SK-N-SH (cell line): Measurements from ENCODE around the gene CHIC2. TPM values are rescaled to one million over a fixed set of nuclear protein-coding genes. Genes with fewer than 3 reads are reported as not detected.

ENCODE experiments used
- CTCF ChIA-PET: fragments of 300-600, 350-600 bp; formaldehyde crosslinking; extraction: SDS; loops from one replicate; lab custom pipeline; 2021; lab: Yijun Ruan, JAX
- POLR2A ChIA-PET: fragments of 350-600 bp; sonication (Branson Sonifier 250); formaldehyde crosslinking; extraction: SDS; loops from one replicate; lab custom pipeline; 2020; ENCODE audit warnings: antibody characterized with exemption, inconsistent platforms; lab: Yijun Ruan, JAX
- DNase-seq: peaks from one replicate; pipeline ENCODE4 v3.0.0; 2012
- H2AFZ ChIP-seq: fragments of 200-600 bp; sonication (generic); 2 replicates; pipeline ENCODE4 v1.8.1; 2016; ENCODE audit warnings: antibody characterized with exemption, mild to moderate bottlenecking, low read depth
- H3F3A ChIP-seq: fragments of 200-600 bp; sonication (generic); replicated peaks from 2 replicates; pipeline ENCODE3; 2016; ENCODE audit warnings: antibody characterized with exemption, mild to moderate bottlenecking; ENCODE audit not compliant: insufficient read depth
- H3K27ac ChIP-seq, 2 experiments: fragments of 200-500 bp in 1 of 2; fragments of 200-600 bp in 1 of 2; sonication (Bioruptor generic) in 1 of 2; sonication (generic), shearing (Covaris generic) in 1 of 2; 2 replicates each; pipeline versions ENCODE4 v1.5.1 to v1.6.1; 2014 to 2016; ENCODE audit warnings: low read depth in 2 of 2, inconsistent platforms in 1 of 2, low read length in 1 of 2, mild to moderate bottlenecking in 1 of 2, mixed read lengths in 1 of 2
- H3K27me3 ChIP-seq: fragments of 200-600 bp; sonication (generic), shearing (Covaris generic); 2 replicates; pipeline ENCODE4 v1.6.1; 2016; ENCODE audit warnings: mixed run types; ENCODE audit not compliant: insufficient read depth
- H3K36me3 ChIP-seq, 2 experiments: fragments of 200-500 bp in 1 of 2; fragments of 200-600 bp in 1 of 2; sonication (Bioruptor generic) in 1 of 2; sonication (generic) in 1 of 2; replicated peaks in 1 of 2; 2 replicates each; pipeline versions ENCODE3 to v1.5.1; 2014 to 2016; ENCODE audit warnings: low read length in 1 of 2, mild to moderate bottlenecking in 1 of 2; ENCODE audit not compliant: insufficient read depth in 2 of 2, control insufficient read depth in 1 of 2
- H3K4me1 ChIP-seq, 2 experiments: fragments of 200-500 bp in 1 of 2; fragments of 200-600 bp in 1 of 2; sonication (Bioruptor generic) in 1 of 2; sonication (generic), shearing (Covaris generic) in 1 of 2; 2 replicates each; pipeline versions ENCODE4 v1.5.1 to v1.6.1; 2014 to 2016; ENCODE audit warnings: low read depth in 1 of 2, low read length in 1 of 2, mixed run types in 1 of 2; ENCODE audit not compliant: insufficient read depth in 2 of 2, control insufficient read depth in 1 of 2
- H3K4me2 ChIP-seq: fragments of 200-600 bp; sonication (generic), shearing (Covaris generic); 2 replicates; pipeline ENCODE4 v1.6.1; 2017; ENCODE audit warnings: mixed run types
- H3K4me3 ChIP-seq, 2 experiments: fragments of 200-500 bp in 1 of 2; fragments of 200-600 bp in 1 of 2; sonication (Bioruptor generic) in 1 of 2; sonication (generic), shearing (Covaris generic) in 1 of 2; 2 replicates each; pipeline versions ENCODE4 v1.5.1 to v1.8.1; 2014 to 2016; ENCODE audit warnings: low read depth in 2 of 2, inconsistent platforms in 1 of 2, low read length in 1 of 2, mild to moderate bottlenecking in 1 of 2, mixed read lengths in 1 of 2, moderate library complexity in 1 of 2
- H3K79me2 ChIP-seq: fragments of 200-600 bp; sonication (generic); 2 replicates; pipeline ENCODE4 v1.8.1; 2017; ENCODE audit warnings: mild to moderate bottlenecking; ENCODE audit not compliant: insufficient read depth
- H3K9ac ChIP-seq: fragments of 200-600 bp; sonication (generic); 2 replicates; pipeline ENCODE4 v1.6.1; 2017; ENCODE audit warnings: mixed run types
- H3K9me2 ChIP-seq: fragments of 200-600 bp; sonication (generic); 2 replicates; pipeline ENCODE4 v1.6.1; 2017; ENCODE audit warnings: mixed run types
- H3K9me3 ChIP-seq: fragments of 200-600 bp; sonication (generic); 2 replicates; pipeline ENCODE4 v1.6.1; 2017; ENCODE audit warnings: mixed run types, mild to moderate bottlenecking, moderate library complexity
- H4K20me1 ChIP-seq: fragments of 200-600 bp; sonication (generic); 2 replicates; pipeline ENCODE4 v1.6.1; 2017; ENCODE audit warnings: mild to moderate bottlenecking, mixed run types; ENCODE audit not compliant: insufficient read depth
- FOXJ3 ChIP-seq: sonication (generic); formaldehyde crosslinking; IDR thresholded peaks from 2 replicates; pipeline ENCODE4 v1.5.1; 2020; ENCODE audit warnings: mild to moderate bottlenecking, missing genetic modification reagents
- GABPA ChIP-seq: IDR thresholded peaks from 2 replicates; pipeline ENCODE4 v1.4.0; 2012; ENCODE audit warnings: low read depth, mild to moderate bottlenecking
- MXI1 ChIP-seq: IDR thresholded peaks from 2 replicates; pipeline ENCODE4 v1.6.1; 2012; ENCODE audit warnings: mild to moderate bottlenecking, low read depth, low read length, improper control_type of control experiment
- NFIC ChIP-seq: IDR thresholded peaks from 2 replicates; pipeline ENCODE4 v1.4.0; 2012; ENCODE audit warnings: borderline replicate concordance
- NRF1 ChIP-seq: IDR thresholded peaks from 2 replicates; pipeline ENCODE4 v1.6.1; 2012; ENCODE audit warnings: low read depth, mild to moderate bottlenecking, low read length
- SMC3 ChIP-seq: IDR thresholded peaks from 2 replicates; pipeline ENCODE4 v1.6.1; 2012; ENCODE audit warnings: low read depth, low read length, improper control_type of control experiment
- TEAD4 ChIP-seq: IDR thresholded peaks from 2 replicates; pipeline ENCODE4 v1.4.0; 2012; ENCODE audit warnings: mild to moderate bottlenecking, borderline replicate concordance; ENCODE audit not compliant: insufficient read depth
- WGBS: methylation state at CpG from one replicate; pipeline ENCODE4 v1.1.6; 2017; ENCODE audit warnings: low lambda C conversion rate; 5-methylcytosine and 5-hydroxymethylcytosine counted together
- polyA plus RNA-seq, 3 experiments: library from polyadenylated mRNA; depleted of rRNA; stranded (reverse); fragments of >200 nt; gene quantifications; 2 replicates each; pipeline ENCODE4 v1.2.3, GENCODE V29; 2012
- TF ChIP-seq, protein P1 (sequence below): fragments of 150-350 bp; IDR thresholded peaks from 2 replicates; pipeline ENCODE4 v1.6.1; 2017; ENCODE audit warnings: antibody characterized with exemption, low read length, low read depth, borderline replicate concordance
- TF ChIP-seq, protein P2 (sequence below): fragments of 150-350 bp; IDR thresholded peaks from 2 replicates; pipeline ENCODE4 v1.6.1; 2016; ENCODE audit warnings: mild to moderate bottlenecking, low read depth, low read length
- TF ChIP-seq, protein P3 (sequence below): IDR thresholded peaks from 2 replicates; pipeline ENCODE4; 2012
- TF ChIP-seq, protein P4 (sequence below): fragments of 200-600 bp; sonication (generic); IDR thresholded peaks from 2 replicates; pipeline ENCODE4 v1.6.1; 2017; ENCODE audit warnings: antibody characterized with exemption, mild to moderate bottlenecking, moderate library complexity
- TF ChIP-seq, protein P5 (sequence below): IDR thresholded peaks from 2 replicates; pipeline ENCODE4 v1.6.1; 2012; ENCODE audit warnings: mild to moderate bottlenecking, low read depth, low read length, moderate library complexity
- TF ChIP-seq, protein P6 (sequence below): IDR thresholded peaks from 2 replicates; pipeline ENCODE4 v1.4.0; 2012; ENCODE audit warnings: low read depth, borderline replicate concordance

The CHIC2 gene
- polyA plus RNA-seq, 1 of the 3 experiments (the other 2 are of a cell fraction) = 26.8 TPM

DNA sequence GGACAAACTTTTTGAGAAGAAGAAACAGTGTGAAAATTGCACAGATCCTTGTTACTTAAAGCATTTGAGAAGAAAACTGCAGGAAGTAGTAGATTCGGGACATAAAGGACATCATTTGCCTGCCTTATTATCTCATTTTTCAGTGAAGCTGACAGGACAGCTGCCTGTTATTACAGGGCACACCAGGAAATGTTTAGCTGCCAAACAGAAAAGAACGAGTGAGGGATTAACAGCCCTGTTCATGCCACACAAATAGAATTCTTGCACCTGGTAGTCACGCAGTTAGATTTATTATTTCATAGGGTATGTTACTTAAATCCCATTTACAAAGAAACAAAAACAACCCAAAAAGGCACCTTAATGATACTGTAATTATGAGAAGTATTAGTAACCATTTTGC is 100.6 kb downstream of the CHIC2 start:
- no peak overlapping the region for H2AFZ ChIP-seq
- H3K27me3 ChIP-seq = no peaks in the 10 kb centered on the region
- no peak overlapping the region for H3K9ac ChIP-seq
- TF ChIP-seq, protein P1, sequence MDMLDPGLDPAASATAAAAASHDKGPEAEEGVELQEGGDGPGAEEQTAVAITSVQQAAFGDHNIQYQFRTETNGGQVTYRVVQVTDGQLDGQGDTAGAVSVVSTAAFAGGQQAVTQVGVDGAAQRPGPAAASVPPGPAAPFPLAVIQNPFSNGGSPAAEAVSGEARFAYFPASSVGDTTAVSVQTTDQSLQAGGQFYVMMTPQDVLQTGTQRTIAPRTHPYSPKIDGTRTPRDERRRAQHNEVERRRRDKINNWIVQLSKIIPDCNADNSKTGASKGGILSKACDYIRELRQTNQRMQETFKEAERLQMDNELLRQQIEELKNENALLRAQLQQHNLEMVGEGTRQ = no peak
- TF ChIP-seq TEAD4 = no peak
- TF ChIP-seq, protein P2, sequence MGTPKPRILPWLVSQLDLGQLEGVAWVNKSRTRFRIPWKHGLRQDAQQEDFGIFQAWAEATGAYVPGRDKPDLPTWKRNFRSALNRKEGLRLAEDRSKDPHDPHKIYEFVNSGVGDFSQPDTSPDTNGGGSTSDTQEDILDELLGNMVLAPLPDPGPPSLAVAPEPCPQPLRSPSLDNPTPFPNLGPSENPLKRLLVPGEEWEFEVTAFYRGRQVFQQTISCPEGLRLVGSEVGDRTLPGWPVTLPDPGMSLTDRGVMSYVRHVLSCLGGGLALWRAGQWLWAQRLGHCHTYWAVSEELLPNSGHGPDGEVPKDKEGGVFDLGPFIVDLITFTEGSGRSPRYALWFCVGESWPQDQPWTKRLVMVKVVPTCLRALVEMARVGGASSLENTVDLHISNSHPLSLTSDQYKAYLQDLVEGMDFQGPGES = no peak
- TF ChIP-seq MXI1 = no peak
- TF ChIP-seq, protein P3, sequence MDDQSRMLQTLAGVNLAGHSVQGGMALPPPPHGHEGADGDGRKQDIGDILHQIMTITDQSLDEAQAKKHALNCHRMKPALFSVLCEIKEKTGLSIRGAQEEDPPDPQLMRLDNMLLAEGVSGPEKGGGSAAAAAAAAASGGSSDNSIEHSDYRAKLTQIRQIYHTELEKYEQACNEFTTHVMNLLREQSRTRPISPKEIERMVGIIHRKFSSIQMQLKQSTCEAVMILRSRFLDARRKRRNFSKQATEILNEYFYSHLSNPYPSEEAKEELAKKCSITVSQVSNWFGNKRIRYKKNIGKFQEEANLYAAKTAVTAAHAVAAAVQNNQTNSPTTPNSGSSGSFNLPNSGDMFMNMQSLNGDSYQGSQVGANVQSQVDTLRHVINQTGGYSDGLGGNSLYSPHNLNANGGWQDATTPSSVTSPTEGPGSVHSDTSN = peak; percentile 21; the same call in 1 of the 2 replicates
- no peak for TF ChIP-seq SMC3
- peaks cover 19% of the 10 kb centered on the region for H3F3A ChIP-seq
- peak overlapping the region in 1 of 2 experiments; percentile 65; a peak in 2 of 4 replicates for H3K27ac ChIP-seq
- H3K9me2 ChIP-seq = no peaks in the 10 kb centered on the region
- no peak overlapping the region for H3K4me3 ChIP-seq
- WGBS = 68% methylated on average over 3 of the region's 3 CpGs
- no peaks in the 10 kb centered on the region for H3K9me3 ChIP-seq
- DNase-seq = no peak
- no peak overlapping the region; the same call in 1 of the 2 replicates for H3K4me2 ChIP-seq
- no peaks in the 10 kb centered on the region for H3K36me3 ChIP-seq
- ChIA-PET POLR2A (no interaction called here), CTCF (interaction anchor here (0.8 to 1.0 kb wide), 2 partner anchors 33 to 253 kb away, joined by 4 read pairs; no protein-coding TSS in a partner anchor)
- peaks cover 21 to 27% of the 10 kb centered on the region in 2 experiments for H3K4me1 ChIP-seq
- H4K20me1 ChIP-seq = no peaks in the 10 kb centered on the region
- no peaks in the 10 kb centered on the region for H3K79me2 ChIP-seq

DNA sequence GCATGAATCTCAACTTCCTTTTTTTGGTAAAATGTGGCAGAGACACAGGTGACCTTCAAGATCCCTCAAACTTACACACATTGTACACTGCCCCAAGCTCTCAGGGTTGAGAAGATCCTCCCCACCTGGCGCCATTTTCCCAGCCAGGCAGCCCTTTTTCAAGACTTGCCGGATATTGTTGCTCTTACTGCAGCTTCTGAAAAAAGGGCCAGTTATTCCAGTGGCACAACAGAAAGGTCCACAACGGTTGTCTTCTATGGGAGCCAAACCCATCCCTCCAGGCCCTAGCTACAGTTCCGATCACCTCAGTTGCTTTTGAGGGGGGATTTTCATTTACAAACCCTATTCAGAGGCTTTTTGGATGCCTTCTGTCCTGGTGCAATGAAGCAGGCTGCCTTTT is 101.1 kb downstream of the CHIC2 start:
- H2AFZ ChIP-seq = no peak overlapping the region
- no peak for DNase-seq
- no peaks in the 10 kb centered on the region for H3K9me3 ChIP-seq
- 96% methylated on average over 4 of the region's 4 CpGs for WGBS
- peak overlapping the region; percentile 65 for H3K27ac ChIP-seq
- H4K20me1 ChIP-seq = no peaks in the 10 kb centered on the region
- no peaks in the 10 kb centered on the region for H3K79me2 ChIP-seq
- no peaks in the 10 kb centered on the region for H3K9me2 ChIP-seq
- H3K27me3 ChIP-seq = no peaks in the 10 kb centered on the region
- H3F3A ChIP-seq = peaks cover 19% of the 10 kb centered on the region
- no peaks in the 10 kb centered on the region for H3K36me3 ChIP-seq
- no peak overlapping the region; the same call in 1 of the 2 replicates for H3K9ac ChIP-seq
- ChIA-PET POLR2A (no interaction called here), CTCF (interaction anchor here (1.0 kb wide), 1 partner anchor 253 kb away, joined by 4 read pairs; no protein-coding TSS in a partner anchor)
- H3K4me2 ChIP-seq = peak overlapping the region; percentile 74
- no peak overlapping the region for H3K4me3 ChIP-seq
- H3K4me1 ChIP-seq = peaks cover 21 to 27% of the 10 kb centered on the region in 2 experiments
- TF ChIP-seq GABPA = no peak
- no peak for TF ChIP-seq NRF1
- TF ChIP-seq, protein P4, sequence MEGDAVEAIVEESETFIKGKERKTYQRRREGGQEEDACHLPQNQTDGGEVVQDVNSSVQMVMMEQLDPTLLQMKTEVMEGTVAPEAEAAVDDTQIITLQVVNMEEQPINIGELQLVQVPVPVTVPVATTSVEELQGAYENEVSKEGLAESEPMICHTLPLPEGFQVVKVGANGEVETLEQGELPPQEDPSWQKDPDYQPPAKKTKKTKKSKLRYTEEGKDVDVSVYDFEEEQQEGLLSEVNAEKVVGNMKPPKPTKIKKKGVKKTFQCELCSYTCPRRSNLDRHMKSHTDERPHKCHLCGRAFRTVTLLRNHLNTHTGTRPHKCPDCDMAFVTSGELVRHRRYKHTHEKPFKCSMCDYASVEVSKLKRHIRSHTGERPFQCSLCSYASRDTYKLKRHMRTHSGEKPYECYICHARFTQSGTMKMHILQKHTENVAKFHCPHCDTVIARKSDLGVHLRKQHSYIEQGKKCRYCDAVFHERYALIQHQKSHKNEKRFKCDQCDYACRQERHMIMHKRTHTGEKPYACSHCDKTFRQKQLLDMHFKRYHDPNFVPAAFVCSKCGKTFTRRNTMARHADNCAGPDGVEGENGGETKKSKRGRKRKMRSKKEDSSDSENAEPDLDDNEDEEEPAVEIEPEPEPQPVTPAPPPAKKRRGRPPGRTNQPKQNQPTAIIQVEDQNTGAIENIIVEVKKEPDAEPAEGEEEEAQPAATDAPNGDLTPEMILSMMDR = no peak
- TF ChIP-seq, protein P5, sequence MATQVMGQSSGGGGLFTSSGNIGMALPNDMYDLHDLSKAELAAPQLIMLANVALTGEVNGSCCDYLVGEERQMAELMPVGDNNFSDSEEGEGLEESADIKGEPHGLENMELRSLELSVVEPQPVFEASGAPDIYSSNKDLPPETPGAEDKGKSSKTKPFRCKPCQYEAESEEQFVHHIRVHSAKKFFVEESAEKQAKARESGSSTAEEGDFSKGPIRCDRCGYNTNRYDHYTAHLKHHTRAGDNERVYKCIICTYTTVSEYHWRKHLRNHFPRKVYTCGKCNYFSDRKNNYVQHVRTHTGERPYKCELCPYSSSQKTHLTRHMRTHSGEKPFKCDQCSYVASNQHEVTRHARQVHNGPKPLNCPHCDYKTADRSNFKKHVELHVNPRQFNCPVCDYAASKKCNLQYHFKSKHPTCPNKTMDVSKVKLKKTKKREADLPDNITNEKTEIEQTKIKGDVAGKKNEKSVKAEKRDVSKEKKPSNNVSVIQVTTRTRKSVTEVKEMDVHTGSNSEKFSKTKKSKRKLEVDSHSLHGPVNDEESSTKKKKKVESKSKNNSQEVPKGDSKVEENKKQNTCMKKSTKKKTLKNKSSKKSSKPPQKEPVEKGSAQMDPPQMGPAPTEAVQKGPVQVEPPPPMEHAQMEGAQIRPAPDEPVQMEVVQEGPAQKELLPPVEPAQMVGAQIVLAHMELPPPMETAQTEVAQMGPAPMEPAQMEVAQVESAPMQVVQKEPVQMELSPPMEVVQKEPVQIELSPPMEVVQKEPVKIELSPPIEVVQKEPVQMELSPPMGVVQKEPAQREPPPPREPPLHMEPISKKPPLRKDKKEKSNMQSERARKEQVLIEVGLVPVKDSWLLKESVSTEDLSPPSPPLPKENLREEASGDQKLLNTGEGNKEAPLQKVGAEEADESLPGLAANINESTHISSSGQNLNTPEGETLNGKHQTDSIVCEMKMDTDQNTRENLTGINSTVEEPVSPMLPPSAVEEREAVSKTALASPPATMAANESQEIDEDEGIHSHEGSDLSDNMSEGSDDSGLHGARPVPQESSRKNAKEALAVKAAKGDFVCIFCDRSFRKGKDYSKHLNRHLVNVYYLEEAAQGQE = no peak
- no peak for TF ChIP-seq NFIC
- TF ChIP-seq, protein P2 = no peak
- TF ChIP-seq FOXJ3 (CRISPR knock-in tag) = no peak
- no peak for TF ChIP-seq SMC3
- TF ChIP-seq, protein P6, sequence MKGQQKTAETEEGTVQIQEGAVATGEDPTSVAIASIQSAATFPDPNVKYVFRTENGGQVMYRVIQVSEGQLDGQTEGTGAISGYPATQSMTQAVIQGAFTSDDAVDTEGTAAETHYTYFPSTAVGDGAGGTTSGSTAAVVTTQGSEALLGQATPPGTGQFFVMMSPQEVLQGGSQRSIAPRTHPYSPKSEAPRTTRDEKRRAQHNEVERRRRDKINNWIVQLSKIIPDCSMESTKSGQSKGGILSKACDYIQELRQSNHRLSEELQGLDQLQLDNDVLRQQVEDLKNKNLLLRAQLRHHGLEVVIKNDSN = no peak
- TF ChIP-seq, protein P1 = no peak
